ENCODE data around the gene ESPNL. TPM values are rescaled to one million over a fixed set of nuclear protein-coding genes. Genes with fewer than 3 reads are reported as not detected.

ESPNL gene
- total RNA-seq, 1 donor from 2014 or later: 0.40 TPM

GRCh38 chr2:238171575-238172187 is 71.5 kb downstream of the ESPNL start:
- Mint-ChIP-seq H3K9me3 (no peaks in the 10 kb centered on the region), H3K27me3 (ENCODE audit: low read depth) (peaks cover 3% of the 10 kb centered on the region), H3K4me1 (no peaks in the 10 kb centered on the region), H3K4me3 (no peak overlapping the region), H3K36me3 (ENCODE audit: low read depth) (peaks cover 23% of the 10 kb centered on the region), H3K27ac (ENCODE audit: unreplicated experiment) (peak overlapping the region; percentile 81)
- TF ChIP-seq, protein P1, sequence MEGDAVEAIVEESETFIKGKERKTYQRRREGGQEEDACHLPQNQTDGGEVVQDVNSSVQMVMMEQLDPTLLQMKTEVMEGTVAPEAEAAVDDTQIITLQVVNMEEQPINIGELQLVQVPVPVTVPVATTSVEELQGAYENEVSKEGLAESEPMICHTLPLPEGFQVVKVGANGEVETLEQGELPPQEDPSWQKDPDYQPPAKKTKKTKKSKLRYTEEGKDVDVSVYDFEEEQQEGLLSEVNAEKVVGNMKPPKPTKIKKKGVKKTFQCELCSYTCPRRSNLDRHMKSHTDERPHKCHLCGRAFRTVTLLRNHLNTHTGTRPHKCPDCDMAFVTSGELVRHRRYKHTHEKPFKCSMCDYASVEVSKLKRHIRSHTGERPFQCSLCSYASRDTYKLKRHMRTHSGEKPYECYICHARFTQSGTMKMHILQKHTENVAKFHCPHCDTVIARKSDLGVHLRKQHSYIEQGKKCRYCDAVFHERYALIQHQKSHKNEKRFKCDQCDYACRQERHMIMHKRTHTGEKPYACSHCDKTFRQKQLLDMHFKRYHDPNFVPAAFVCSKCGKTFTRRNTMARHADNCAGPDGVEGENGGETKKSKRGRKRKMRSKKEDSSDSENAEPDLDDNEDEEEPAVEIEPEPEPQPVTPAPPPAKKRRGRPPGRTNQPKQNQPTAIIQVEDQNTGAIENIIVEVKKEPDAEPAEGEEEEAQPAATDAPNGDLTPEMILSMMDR (conservative IDR thresholded peaks at IDR 0.05): no peak
- DNase-seq (ENCODE audit: low read depth, low spot score): no peak

DNA sequence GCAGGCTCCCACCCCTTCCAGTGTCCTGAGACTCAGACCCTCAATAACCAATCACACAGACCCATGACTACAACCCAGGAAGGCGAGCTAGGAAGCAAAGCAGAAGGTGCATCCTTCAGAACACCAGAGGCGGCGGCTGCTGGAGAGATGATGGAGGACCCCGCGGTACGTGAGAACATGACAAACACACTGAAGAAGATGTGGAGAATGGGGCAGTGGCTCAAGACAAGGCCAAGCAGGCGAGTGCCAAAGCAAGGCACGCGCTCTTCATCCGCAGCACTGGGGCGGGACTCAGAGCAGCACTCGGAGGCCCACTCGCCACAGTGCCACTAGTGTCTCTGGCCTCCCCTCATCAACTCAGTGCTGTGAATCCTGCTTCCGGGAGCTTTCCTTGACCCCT is 72.3 kb downstream of the ESPNL start:
- TF ChIP-seq, protein P1 (conservative IDR thresholded peaks at IDR 0.05): no peak
- no peak for DNase-seq (ENCODE audit: low read depth, low spot score)
- peaks cover 28% of the 10 kb centered on the region for H3K36me3 Mint-ChIP-seq (ENCODE audit: low read depth)
- H3K27me3 Mint-ChIP-seq (ENCODE audit: low read depth): peaks cover 3% of the 10 kb centered on the region
- H3K9me3 Mint-ChIP-seq: no peaks in the 10 kb centered on the region
- H3K27ac Mint-ChIP-seq (ENCODE audit: unreplicated experiment): peak overlapping the region; percentile 83
- no peaks in the 10 kb centered on the region for H3K4me1 Mint-ChIP-seq
- H3K4me3 Mint-ChIP-seq: no peak overlapping the region

- Mint-ChIP-seq H3K36me3 (ENCODE audit: low read depth) (peaks cover 30% of the 10 kb centered on the region), H3K9me3 (no peaks in the 10 kb centered on the region), H3K4me3 (no peak overlapping the region), H3K27ac (ENCODE audit: unreplicated experiment) (no peak overlapping the region), H3K4me1 (no peaks in the 10 kb centered on the region), H3K27me3 (ENCODE audit: low read depth) (no peaks in the 10 kb centered on the region)
- TF ChIP-seq, protein P1 (conservative IDR thresholded peaks at IDR 0.05): peak; percentile 40
- DNase-seq (ENCODE audit: low read depth, low spot score): no peak
These were observed 73.6 kb downstream of the ESPNL start for GRCh38 chr2:238173692-238174091.

- H3K4me3 Mint-ChIP-seq: no peak overlapping the region
- no peaks in the 10 kb centered on the region for H3K4me1 Mint-ChIP-seq
- H3K9me3 Mint-ChIP-seq: no peaks in the 10 kb centered on the region
- H3K36me3 Mint-ChIP-seq (ENCODE audit: low read depth): peaks cover 33% of the 10 kb centered on the region
- no peaks in the 10 kb centered on the region for H3K27me3 Mint-ChIP-seq (ENCODE audit: low read depth)
- no peak for DNase-seq (ENCODE audit: low read depth, low spot score)
- TF ChIP-seq, protein P1 (conservative IDR thresholded peaks at IDR 0.05): no peak
- H3K27ac Mint-ChIP-seq (ENCODE audit: unreplicated experiment): no peak overlapping the region
These were observed 74.2 kb downstream of the ESPNL start for GRCh38 chr2:238174291-238174690.

DNA sequence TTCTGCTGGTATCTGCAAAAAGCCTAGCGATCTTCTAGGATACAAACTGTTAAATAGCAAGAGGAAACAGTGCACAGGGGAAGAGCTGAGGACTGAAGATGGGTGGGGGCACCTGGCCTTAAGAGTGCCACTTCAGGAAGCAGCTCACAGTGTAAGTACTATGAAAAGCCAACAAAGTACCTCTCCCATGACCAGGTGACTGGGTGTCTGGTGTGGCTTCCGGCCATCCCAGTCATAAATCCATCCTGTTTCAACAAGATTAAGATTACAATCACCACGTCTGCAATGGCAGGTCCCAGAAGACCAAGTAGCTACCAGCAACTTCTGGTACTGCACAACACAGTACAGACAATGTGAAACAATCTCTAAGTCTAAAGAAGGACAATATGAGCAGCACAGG is 74.6 kb downstream of the ESPNL start:
- DNase-seq (ENCODE audit: low read depth, low spot score): no peak
- Mint-ChIP-seq H3K27ac (ENCODE audit: unreplicated experiment) (no peak overlapping the region), H3K36me3 (ENCODE audit: low read depth) (peaks cover 33% of the 10 kb centered on the region), H3K9me3 (no peaks in the 10 kb centered on the region), H3K4me3 (no peak overlapping the region), H3K4me1 (no peaks in the 10 kb centered on the region), H3K27me3 (ENCODE audit: low read depth) (no peaks in the 10 kb centered on the region)
- TF ChIP-seq, protein P1 (conservative IDR thresholded peaks at IDR 0.05): no peak

Measured in neural crest cell (in vitro differentiated cells).